ENCODE data around the gene PODNL1.
A peak's percentile ranks its signal among the peaks of the same experiment; 100 is the strongest.
"Not testable (repeated sequence)": the region's sequence is repeated elsewhere in the genome, so short reads cannot be mapped to it uniquely, and the experiment has no call there.

Gene PODNL1

DNA sequence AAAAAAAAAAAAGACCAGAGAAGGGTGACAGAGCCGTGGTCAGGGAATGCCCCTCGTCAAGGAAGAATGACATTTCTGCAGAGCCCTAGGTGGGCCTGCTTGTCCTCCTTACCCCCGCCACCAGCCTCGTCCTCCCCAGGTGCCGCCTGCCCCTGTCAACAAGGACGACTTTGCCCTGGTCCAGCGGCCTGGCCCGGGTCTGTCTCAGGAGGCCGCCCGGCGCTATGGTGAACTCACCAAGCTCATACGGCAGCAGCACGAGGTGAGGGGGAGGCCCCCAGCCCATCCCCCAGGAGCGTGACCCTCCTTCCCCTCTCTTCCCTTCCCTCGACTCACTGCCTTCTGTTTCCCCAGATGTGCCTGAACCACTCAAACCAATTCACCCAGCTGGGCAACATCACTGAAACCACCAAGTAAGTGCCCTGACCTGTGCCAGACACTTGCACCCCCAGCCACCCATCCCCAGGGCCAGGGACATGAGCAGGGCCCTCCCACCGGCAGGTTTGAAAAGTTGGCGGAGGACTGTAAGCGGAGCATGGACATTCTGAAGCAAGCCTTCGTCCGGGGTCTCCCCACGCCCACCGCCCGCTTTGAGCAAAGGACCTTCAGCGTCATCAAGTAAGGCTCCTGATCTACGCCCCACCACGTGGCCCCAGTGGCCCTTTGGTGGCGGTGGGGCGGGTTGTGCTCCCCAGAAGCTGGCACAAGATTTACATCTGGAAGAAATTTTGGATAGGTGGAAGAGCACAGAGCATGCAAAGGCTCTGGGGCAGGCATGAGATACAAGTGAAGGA lies 14.8 kb downstream of the PODNL1 start:
- DNase-seq: no peak

DNA sequence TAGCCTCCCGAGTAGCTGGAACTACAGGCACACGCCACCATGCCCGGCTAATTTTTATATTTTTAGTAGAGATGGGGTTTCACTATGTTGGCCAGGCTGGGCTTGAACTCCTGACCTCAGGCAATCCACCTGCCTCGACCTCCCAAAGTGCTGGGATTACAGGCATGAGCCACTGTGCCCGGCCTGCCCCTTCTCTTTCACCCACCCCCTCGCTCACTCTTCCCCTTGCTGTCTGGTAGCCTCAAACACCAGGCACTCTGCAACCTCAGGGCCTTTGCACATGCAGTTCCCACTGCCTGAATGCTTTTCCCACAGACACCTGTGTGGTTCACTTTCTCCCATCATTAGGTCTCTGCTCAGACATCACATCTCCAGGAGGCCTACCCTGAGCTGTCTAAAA lies 16.1 kb downstream of the PODNL1 start:
- not testable (repeated sequence) for DNase-seq

DNA sequence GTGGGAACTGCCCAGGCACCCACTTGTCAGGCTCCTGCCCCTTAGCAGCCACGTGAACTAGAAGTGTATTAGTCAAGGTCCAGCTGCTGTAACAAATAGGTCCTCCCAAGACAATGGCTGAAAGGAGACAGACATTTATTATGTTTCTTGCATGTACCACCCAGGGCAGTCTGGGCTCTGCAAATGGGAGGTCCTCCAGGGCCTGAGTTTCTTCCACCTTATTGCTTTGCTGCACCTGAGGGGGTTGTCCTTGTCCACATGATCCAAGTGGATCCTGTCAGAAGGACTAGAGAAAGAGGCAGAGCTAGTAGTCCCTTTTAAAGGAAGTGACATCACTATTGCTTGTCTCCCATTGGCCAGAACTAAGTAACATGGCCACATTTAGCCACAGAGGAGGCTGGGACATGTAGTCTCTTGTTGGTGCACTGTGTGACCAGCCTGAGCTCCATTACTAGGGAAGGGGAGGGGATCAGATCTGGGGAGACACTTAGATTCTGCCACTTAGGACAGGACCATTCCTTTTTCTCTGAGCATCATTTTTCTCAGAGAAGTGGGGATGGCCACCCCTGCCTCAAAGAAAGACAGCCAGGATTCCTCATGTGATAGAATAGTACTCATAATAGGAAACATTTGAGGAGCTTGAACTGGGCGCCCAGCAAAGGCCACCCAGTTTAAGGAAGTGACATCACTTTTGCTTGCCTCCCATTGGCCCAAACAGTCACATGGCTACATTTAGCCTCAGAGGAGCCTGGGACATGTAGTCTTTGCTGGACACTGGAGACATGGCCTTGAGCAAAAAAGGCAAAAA lies 17.1 kb downstream of the PODNL1 start:
- peak; percentile 83 for DNase-seq

DNA sequence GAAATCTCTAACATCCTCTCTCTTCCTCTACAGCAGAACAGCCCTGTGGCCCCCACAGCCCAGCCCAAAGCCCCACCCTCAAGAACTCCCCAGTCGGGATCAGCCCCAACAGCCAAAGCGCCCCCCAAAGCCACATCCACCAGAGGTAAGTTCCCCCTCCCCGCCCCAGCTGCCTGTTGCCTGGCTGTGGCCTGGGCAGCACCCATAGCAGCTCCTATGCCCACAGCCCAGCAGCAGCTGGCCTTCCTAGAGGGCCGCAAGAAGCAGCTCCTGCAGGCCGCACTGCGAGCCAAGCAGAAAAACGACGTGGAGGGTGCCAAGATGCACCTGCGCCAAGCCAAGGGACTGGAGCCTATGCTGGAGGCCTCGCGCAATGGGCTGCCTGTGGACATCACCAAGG lies 17.7 kb downstream of the PODNL1 start:
- DNase-seq: no peak

DNA sequence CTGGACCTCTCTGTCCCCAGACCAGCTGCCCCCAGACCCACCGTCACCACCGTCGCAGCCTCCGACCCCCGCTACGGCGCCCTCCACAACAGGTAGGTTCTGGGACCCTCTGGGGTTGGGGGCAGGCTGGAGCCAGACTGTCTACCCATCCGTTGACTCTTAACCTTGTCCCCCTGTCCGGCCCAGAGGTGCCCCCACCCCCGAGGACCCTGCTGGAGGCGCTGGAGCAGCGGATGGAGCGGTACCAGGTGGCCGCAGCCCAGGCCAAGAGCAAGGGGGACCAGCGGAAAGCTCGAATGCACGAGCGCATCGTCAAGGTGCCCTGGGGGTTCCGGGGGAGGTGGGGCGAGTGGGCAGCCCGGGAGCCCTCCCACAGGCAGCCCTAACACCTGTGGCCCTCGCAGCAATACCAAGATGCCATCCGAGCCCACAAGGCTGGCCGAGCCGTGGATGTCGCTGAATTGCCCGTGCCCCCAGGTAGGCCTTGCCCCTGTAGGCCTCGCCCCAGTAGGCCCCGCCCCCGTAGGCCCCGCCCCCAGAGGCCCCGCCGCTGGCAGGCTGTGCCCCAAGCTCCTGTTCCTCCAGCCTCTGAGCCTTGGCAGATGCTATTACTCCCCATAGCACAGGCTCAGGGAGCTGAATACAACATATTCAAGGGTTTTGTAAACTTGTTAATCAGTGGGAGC lies 19.3 kb downstream of the PODNL1 start:
- no peak for DNase-seq

DNA sequence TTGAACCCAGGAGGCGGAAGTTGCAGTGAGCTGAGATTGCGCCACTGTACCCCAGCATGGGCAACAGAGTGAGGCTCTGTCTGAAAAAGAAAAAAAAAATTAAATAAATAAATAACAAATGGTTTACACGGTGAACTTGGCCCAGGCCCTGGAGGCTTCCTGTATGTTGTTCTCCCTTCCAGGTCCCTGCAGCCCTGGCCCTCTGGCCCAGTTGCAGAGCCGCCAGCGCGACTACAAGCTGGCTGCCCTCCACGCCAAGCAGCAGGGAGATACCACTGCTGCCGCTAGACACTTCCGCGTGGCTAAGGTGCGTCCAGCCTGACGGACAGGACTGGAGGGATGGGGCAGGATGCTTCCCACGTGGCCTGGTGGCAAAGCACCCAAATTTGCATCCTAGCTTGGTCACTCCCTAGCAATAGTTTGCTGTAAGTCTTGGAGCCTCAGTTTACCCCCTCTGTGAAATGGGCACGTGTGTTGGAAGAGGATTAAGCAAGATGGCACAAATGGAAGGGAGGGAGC lies 20.3 kb downstream of the PODNL1 start:
- no peak for DNase-seq

DNA sequence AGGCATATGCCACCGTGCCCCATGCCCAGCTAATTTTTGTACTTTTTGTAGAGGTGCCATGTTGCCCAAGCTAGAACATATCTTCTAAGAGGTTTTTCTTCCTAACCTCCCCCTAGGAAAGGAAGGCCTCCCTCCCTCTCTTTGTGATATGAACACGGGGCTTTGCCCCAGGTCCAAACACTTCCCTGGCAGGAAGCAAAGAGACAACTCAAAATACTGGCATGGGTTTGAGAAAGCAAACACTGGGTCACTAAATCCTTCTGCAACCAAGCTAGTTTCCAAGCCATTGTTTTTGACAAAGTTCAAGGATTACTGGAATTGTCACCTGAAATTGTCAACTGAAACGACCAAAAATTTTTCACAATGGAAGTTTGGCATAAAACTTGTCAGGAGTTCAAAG lies 23.4 kb downstream of the PODNL1 start:
- no peak for DNase-seq

DNA sequence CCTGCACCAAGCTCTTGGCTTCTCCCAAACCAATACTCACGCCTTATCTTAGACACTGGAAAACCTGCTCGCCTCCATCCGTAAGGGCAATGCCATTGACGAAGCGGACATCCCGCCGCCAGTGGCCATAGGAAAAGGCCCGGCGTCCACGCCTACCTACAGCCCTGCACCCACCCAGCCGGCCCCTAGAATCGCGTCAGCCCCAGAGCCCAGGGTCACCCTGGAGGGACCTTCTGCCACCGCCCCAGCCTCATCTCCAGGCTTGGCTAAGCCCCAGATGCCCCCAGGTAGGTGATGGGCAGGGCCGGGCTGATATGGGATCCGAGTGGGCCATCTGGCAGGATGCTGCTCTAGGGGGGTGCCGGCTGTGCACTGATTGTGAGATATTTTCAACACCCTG lies 24.9 kb downstream of the PODNL1 start:
- no peak for DNase-seq

DNA sequence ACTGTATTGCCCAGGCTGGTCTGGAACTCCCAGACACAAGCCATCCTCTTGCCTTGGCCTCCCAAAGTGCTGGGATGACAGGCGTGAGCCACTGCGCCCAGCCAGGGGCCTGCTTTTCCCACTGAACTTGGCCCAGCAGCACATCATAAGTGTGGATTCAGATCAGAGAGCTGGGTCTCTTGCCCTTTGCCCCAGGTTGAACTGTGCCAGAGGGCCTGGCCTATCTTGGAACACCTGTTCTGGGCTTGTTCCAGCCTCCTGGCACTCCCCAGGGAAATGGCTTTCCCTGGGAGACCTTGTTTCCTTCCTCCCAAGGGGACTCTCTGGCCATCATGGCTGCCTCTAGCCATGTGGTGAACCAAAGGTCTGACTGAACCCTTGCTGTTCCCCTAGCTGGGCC lies 28.8 kb downstream of the PODNL1 start:
- DNase-seq: no peak

DNA sequence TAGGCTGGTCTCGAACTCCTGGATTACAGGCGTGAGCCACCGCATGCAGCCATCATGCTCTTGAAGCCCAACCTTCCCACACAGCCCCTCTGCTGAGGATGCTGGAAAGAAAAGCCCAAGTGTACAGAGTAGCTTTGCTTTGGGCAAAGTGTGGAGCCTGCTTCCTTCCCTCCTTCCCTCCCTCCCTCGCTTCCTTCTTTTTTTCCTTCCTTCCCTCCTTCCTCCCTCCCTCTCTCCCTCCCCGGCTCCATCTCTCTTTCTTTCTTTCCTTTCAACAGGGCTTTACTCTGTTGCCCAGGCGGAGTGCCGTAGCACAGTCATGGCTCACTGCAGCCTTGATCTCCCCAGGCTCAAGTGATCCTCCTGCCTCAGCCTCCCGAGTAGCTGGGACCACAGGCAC lies 29.5 kb downstream of the PODNL1 start:
- DNase-seq: no peak

DNA sequence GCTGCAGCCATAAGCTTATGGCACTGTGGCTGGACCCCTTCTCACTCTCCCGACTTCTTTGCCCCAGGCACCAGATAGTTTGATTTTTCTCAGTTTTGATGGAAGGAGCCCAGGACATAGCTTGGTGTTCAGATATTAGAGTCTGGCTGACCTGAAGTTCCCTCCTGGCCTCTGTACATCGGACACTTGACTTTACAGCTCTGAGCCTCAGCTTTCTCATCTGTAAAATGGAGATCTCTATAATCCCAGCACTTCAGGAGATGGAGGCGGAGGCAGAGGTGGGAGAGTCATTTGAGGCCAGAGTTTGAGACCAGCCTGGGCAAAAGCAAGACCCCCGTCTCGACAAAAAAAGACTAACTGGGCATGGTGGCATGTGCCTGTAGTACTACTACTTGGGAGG lies 31.3 kb downstream of the PODNL1 start:
- no peak for DNase-seq

DNA sequence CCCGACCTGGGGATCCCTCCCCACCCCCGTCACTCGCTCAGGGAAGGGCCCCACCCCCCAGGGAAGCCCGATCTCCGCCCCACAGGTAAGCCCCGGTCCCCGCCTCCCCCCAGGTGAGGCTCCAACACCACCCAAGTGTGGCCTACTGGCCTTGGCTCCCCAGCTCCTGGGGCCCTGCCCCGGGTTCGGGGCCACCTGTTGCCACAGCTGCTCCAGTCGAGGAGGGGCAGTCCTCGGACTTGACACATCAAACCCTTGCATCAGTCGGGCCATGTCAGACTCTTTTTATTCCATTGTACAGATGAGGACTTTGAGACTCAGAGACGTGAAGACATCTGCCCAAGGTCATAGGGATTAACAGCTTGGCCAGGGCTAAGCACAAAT lies 31.7 kb downstream of the PODNL1 start:
- peak; percentile 28 for DNase-seq

DNA sequence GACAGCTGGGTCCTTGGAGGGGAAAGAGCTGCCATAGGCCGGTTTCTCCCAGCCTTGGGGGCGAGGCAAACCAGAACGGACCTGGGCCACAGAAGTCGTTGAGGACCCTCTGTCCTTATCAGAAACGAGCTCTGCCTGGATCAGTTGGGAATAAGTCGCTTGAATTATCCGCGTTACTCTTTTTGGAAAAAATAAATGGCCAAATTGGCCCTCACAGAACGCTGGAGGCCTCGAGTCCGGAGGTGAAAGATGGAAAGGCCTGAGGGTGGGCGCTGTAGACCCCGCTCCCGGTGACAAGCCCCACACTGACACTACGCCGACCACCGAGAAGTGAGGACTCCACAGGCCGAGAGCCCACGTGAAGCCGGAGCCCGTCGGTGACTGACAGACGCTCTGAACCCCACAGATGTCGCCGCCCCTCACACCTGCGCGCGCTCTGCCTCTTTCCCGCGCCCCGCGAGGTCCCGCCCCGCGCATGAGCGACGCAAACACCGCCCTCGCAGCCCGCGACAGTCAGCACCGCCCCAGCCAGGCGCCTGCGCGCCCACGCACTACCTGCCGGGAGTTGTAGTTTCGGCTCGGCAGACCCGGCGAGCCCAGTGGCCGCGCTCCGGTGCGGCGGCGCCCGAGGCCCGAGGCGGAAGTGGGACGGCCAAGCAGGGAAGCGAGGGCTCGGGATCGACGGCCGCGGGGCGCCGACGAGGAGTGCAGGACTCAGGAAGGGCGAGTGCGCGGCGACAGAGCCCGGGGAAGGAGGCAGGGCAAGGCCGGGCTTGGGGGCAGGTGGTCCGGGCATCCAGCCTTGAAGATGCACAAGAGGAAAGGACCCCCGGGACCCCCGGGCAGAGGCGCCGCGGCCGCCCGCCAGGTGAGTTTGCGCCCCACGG lies 32.3 kb downstream of the PODNL1 start, which contains the start of the genes BRME1 and CC2D1A:
Gene BRME1, minus strand, starts transcription at position 484 of the 887 bp plus-strand sequence. CDS start 1,225 bp downstream, outside the sequence.
Gene CC2D1A, plus strand, starts transcription at position 568 of the 887 bp plus-strand sequence. Its CDS starts 241 bp downstream, at position 809.
- DNase-seq: peak; percentile 93

DNA sequence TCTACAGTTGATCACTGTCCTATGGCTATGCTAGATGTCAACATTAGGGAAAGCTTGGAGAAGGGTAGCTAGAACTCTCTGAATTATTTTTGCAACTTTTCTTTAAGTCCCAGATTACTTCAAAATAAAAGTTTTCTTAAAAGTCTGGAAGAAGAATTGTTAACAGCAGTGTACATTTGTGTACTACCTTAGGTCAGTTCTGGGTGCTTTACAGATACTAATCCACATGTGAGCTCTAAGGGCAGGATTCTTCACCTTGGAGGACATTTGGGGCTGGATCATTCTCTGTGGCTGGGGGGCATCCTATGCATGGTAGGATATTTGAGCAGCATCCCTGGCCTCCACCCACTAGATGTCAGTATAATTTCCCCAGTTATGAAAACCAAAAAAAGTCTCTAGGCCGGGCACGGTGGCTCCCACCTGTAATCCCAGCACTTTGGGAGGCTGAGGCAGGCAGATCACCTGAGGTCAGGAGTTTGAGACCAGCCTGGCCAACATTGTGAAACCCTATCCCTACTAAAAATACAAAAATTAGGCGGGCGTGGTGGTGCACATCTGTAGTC lies 35.1 kb downstream of the PODNL1 start:
- DNase-seq: peak; percentile 33

DNA sequence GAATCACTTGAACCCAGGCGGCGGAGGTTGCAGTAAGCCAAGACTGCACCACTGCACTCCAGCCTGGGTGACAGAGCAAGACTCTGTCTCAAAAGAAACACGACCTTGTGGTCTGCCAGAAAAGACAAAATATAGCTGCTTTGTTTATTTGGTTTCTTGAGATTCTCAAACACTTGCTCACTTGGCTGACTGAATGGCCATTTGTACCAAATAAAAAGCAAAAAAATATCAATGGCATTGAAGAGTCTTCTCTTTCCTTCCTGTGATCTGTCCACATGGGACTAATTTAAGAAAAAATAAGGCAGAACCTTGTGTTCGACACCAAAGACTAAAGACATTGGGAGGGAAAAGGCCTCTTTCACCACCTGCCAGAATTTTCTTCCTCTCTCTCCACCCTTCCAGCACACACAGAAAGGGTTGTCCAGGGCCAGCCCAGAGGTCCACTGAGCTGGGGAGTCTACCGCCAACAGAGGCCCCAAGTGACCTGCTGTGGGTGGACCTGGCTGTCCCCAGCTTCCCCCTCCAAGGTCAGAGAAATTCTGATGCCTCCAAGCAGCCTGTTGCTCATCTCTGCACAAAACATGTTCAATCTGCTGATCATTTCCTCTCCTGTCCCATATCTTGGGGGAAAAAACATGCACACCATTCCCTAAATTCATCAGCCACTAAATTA lies 38.2 kb downstream of the PODNL1 start:
- no peak for DNase-seq

DNA sequence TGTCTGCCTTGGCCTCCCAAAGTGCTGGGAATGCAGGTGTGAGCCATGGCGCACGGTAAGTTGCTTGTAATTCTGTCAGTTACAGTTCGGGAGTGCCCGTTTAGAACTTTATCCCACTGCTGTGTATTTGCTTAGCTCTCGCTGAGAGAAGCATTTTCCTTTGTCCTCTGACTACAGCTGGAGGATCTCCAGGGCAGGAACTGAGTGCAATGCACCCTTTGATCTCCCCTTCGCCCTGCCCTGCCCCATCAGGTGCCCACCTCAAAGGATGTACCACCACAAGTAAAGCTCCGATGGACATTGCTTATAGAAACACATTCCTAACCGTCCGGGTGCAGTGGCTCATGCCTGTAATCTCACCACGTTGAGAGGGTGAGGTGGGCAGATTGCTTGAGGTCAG lies 38.8 kb downstream of the PODNL1 start:
- no peak for DNase-seq

DNA sequence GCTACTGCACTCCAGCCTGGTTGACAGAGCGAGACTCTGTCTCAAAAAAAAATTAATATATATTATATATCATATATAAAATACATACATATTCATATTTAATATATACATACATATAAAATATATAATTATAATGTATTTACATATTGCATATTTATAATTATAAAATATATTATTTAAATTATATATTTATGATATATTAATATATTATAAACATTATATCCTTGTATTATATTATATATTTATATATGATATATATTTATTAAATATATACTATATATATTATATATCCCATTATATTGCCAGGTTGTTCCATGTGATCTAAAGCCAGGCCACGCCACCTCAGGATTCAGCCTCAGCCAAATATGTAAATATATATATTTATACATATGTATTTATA lies 42.0 kb downstream of the PODNL1 start:
- DNase-seq: no peak

DNA sequence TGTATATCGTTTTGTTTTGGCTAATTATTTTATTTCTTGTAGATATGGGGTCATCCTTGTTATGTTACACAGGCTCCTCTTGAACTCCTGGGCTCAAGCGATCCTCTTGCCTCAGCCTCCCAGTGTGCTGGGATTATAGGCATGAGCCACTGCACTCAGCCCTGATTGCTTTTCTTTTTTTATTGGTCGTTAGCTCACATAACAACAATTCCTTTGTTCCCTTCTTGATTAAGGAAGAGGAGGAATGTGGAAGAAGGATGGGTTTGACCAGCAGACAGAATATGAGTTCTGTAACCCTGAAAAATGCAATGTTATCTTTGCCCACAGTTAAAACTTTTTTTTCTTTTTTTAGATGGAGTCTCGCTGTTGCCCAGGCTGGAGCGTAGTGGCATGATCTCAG lies 43.7 kb downstream of the PODNL1 start:
- no peak for DNase-seq

DNA sequence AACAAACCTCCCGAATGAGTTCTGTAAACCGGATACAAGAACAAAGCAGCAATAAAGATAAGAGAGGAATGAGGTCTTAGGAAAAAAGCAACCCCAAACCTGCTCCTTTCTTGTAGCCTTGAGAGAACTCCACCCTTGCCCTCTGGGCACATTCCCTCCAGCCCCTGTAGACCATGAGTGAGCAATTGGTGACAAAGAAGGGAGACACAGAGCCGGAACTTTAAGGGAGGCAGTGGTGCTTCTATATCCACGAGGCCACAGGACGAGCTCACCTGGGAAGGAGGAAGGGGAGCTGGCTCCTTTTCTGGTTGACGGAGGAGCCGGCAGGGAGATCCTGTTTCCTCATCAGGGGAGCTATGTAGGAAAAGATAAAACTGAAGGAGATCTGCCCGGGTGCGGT lies 45.3 kb downstream of the PODNL1 start:
- no peak for DNase-seq

DNA sequence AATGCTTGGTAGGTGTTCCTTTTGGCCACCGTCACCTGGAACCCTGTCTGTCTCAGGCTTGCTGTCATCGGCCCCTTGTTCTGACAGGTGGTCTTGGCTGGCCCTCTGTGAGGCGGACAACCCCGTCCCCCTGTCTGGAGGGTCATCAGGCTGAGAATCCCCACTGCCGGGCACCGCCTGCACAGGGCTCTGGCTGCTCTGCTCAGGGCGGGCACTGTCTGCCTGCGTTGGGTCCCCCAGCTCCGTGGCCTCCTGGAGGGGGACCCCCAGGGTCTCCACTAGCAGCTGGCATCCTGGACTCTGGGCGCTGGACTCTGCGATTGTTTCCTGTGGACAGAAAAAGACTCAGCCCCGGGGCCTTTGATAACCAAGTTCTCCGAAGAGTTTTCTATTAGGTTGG lies 48.1 kb downstream of the PODNL1 start:
- DNase-seq: no peak

DNA sequence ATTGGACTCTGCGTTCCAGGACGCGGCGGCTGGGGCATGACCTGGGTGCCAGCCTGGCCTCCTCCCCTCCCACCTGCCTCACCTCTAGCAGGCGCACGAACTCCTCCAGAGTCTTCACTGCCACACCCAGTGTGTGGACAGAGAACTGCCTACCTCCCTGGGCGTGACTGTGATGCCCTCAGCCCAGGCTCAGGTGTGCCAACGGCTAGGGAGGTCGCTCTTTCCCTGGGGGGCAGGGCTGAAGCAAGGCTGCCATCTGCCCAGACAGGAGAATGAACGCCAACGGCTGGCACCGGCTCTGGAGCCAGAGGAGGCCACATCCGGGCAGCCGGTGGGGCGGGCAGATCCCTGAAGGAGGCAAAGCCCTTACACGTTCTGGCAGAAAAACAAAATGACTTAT lies 49.9 kb downstream of the PODNL1 start:
- no peak for DNase-seq
